Frontal cortex (tissue), 4 donors: Measurements from ENCODE around the gene P2RY2. TPM values are rescaled to one million over a fixed set of nuclear protein-coding genes. Genes with fewer than 3 reads are reported as not detected.
A peak's percentile ranks its signal among the peaks of the same experiment; 100 is the strongest.

ENCODE experiments used
- DNase-seq, 2 donors: peaks; one replicate each; pipeline ENCODE4 v3.0.0; 2012; ENCODE audit warnings: low spot score in 2 of 2
- FAIRE-seq: peaks from 2 replicates; lab custom pipeline; 2012; peaks lifted over from hg19 to GRCh38; lab: Jason Lieb, UNC
- total RNA-seq: library from RNA; depleted of rRNA; stranded (reverse); fragments of >200 nt; gene quantifications from one replicate; pipeline ENCODE4 v1.2.3, GENCODE V29; 2014
- donor health status: control.
- donor health status: control.
- donor health status: control.

Gene P2RY2
- total RNA-seq, 1 donor from 2014 or later: not detected

DNA sequence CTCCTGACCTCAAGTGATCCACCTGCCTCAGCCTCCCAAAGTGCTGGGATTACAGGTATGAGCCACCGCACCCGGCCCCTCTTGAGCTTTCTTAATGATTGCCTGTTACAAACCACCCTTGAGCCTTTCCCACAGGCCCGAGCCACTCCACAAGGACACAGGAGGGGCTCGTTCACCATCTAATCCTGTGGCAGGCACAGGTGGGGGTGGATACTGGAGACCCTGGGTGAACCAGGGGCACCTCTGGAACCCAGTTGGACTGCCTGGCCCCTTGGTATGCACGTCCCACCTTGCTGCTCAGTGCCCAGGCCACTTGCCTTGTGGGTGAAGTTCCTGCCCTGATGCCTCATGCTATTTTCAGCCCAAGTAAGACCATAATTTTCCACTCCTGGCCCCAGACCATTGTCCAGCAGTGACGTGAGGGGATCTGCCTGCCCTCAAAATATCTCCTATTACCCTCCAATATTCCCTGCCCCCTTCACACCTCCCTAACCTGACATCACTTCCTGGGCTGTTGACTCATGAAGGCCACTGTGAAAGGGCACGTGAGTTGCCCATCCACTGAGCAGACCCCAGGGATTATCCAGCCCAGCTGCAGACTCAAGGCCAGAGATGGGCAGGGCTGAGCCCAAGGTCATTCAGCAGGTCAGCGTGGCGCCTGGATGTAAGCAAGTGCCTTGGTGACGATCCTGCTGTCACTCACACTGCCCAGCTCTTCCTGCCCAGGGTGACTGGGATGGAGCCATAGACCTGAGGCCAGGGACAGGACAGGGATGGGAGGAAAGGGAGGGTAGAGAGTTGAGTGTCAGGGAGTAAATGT lies 19.6 kb downstream of the P2RY2 start:
- no peak for FAIRE-seq
- DNase-seq: no peak

DNA sequence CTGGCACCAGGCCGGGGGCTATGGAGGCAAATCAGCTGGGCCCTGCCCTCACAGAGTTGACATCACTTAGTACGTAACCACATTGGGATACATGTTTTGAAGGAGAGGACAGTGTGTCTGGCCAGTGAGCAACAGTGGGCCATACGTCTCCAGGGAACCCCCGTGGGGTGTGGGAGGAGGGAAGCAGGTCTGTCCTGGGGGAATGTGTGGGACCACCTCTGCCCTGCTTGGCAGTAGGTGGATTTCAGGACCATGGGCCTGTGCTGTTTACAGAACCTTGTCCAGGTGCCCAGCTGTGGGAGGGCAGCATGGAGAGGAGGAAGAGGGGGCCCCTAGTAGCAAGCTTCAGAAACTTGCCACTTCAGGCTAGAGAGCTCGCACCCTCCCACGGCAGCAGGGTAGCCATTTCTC lies 21.0 kb downstream of the P2RY2 start:
- FAIRE-seq (no peak), DNase-seq (no peak)

DNA sequence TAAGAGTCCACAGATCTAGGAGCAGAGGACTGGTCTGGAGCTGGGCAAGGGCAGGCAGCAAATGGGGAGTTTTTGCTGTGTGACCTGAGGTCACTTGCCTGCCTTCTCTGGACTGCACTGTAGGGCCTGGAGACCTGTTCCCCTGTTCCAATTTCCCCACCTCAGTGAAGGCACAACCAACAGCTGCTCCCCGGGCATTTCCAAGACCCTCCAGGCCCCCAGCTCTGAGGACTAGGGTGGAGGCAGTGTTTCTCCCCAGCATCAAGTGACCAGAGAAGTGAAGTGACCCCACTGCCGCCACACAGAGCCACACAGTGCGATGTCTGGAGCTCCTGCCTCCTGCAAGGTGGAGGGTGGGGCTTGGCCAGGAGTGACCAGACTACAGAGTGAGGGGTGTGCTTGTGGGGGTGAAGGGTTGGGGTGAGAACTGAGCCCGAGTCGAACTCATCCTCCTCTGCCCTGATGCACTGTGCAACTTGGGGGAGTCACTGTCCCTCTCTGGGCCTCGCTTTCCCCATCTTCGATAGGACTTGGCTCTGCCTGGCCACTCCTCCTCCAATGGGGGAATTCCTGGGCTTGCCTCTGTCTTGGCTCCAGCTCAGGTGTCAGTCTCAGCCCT lies 21.6 kb downstream of the P2RY2 start:
- DNase-seq (no peak), FAIRE-seq (no peak)

DNA sequence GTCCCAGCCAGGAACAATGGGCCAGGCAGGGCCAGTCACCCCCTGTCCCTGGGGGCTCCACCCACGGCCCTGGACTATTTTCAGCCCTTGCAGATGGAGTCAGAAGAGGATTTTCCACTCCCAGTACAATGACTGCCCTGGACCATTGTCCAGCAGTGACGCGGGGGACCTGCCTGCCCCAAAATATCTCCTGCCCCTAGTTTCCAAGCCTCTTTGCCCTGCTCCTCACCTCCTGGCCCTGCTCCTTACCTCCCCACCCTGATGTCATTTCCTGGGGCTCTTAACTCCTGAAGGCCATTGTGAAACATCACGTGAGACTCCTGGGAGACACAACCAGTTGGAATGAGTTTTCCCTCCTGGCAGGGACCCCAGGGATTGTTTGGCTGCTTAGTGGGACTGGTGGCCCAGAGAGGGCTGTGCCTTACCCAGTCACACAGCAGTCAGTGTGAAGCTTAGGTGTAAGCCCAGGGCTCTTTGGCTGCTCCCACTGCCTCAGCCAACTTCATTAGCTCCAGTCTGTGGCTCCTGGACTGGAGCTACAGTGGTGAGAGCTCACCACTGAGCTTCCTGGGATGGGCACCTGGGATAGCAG lies 22.2 kb downstream of the P2RY2 start:
- FAIRE-seq (no peak), DNase-seq (no peak)

DNA sequence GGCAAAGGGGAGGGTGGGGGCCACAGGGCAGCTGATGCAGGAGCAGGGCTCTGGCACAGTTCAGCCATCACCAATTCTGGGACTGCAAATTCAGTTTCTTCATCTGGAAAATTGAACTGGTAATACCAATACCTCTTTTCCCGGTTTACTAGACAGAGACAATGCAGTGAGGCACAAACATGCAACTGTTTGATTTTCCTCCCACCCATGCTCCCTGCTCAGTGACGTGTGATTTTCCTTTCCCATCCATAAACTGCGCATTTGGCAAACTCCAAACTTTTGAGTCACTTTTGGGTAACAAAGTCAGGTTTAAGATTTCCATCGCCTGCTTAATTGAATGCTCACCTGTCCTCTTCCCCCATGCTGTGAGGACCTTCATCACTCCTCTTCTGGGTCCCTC lies 23.2 kb downstream of the P2RY2 start:
- DNase-seq (no peak), FAIRE-seq (no peak)

DNA sequence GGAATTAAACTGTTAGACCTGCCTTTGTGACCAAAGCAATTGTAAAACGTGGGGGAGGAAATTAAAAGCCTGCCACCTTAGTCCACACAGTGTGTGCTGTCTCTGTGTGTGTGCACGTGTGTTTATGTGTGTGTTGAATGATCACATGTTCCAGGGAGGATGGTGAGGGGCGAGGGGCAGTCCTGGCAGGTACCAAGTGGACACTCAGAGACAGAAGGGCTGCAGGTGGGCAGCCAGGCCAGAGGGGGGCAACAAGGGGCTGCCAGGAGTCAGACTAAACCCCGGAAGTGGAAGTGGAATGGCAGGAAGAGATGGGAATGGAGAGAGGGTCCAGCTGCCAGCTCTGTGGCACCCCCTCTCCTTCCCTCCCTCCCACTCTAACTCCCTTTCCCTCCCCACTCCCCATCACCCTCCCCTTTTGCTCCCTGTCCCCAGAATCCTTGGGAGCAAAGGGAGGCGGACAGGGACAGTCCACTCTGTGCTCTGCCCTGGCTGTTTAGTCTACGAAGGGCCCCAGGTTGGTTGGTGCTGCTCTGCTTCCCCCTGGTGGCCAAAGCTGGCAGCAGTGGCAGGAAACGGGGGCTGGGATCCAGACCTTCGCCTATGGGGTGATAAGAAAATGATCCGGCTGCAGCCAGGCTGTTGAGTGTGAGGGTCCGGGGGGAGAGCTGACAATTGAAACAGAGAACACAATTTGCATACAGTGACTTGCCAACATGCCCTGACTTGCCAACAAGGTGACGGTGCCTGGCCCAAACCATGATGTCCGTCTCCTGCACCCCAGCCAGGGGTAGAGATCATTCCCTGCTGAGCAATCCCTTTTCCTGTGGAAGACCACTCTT lies 24.4 kb downstream of the P2RY2 start:
- DNase-seq (peak; percentile 60 to 62), FAIRE-seq (no peak)

DNA sequence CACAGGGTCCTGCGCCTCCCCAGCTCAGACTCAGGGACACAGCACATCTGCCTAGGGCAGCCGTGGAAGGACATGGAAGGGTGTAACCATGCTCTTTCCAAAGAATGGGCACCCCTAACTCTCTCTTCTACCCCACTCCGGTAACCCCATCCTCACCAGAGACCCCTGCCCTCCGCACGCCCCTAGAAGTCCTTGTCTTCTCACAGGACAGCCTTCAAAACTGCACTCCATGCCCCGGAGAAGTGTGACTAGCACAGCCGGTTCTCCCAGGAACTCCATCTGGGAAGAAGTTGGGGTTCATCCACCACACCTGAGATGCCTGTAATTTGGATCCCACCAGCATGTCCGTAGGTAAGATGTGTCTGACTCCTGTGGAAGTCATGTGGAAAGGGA lies 25.0 kb downstream of the P2RY2 start:
- no peak for FAIRE-seq

DNA sequence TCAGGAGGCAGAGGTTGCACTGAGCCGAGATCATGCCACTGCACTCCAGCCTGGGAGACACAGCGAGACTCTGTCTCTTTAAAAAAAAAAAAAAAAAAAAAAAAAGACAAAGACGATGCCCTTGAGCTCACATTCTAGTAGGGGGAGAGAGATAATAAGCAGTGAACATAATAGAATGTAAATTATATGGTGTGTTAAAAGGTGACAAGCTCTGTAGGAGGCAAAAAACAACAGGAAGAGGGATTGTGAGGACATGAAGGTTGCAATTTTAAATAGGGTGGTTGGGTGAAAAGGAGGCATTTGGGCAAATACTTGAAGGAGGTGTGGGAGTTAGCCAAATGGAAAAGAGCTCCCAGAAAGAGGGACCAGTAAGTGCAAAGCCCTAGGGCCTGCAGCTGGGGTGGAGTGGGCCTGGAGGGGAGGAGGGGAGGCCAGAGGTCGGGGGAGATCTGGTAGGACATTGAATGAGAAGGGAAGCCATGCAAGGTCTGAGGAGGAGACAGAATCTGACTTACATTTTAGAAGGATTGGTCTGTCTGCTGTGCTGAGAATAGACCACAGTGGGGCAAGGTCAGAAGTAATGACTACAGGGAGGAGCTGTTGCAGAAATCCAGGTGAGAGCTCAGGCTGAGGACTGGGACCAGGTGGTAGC lies 26.6 kb downstream of the P2RY2 start:
- no peak for DNase-seq
- FAIRE-seq: no peak

More for the DNA sequence above, 25.0 kb downstream of the P2RY2 start:
- no peak for DNase-seq

DNA sequence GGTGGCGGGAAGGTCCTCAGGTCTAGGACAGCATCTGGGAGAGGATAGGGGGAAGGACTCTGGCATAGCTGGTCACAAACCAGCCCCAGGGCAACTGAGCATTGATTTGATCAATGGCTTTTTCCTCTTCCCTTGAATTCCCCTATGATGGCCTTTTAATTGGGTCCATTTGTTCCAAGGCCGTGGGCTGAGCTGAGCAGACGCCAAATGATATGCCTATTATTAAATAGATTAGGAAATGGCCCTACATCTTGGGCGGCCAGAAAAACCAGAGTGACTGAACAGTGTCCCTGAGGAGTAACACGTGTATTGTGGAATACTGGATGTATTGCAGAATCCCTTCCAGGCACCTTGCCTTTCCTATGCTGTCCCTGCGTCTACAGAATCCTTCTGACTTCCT lies 27.4 kb downstream of the P2RY2 start:
- DNase-seq: no peak
- FAIRE-seq: no peak

DNA sequence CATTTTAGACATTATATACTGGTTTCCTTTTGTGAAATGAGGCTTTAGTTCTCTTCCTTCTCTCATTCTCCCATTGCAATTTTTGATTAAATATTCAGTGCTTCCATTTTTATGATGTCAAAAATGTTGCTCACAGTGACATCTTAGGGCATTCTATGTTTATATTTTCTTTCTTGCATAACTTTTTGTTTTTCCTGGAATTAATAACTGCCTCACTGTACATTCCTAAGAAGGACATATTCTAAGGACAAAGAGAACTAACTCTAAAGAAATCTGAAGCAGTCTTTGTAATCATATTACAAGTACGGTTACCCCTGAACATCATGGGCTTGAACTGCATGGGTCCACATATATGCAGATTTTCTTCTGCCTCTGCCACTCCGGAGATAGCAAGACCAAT lies 28.2 kb downstream of the P2RY2 start:
- FAIRE-seq (no peak), DNase-seq (no peak)

DNA sequence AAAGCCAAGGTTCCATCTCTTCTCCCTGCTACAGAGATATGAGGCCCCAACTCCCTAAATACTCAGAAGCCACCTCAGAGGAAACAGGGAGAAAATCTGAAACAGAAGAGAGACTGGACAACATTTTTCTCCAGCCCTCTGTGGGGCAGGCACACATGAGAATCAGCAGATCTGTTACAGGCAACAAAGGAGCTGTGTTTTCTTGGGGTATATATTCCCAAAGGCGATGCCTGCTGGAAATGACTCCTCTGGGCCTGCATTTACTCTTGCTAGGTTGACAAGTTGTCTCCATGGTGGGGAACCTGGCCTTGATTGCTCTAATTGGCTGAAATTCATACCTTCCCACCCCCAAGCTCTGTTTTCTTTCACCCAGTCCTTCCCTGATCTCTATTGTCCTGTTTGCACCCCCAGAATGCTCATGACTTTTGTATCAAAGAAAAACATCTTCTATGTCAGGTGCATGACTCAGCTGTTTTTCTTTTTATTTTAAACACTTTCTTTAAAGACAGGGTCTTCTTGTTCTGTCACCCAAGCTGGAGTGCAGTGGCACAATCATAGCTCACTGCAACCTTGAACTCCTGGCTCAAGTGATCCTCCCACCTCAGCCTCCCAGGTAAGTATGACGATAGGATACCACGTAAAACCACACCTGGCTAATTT lies 30.6 kb downstream of the P2RY2 start:
- DNase-seq (no peak), FAIRE-seq (no peak)

DNA sequence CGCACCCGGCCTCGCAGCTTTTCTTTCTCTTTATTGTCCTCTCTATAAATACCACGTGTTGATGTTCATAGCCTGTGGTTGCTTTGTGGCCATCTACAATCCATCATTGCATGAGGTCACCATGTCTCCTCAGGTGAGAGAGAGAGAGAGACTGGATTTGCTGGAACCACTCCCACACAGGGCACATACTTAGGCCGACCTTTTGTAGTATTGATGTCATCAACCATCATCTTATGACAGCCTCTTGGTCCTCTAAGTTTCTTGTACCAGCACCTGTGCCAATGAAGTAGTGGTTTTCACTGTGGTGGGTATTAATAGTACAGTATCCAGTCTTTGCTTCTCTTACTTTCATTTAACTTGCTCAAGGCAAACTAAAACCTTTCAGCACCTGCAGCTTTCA lies 31.2 kb downstream of the P2RY2 start:
- FAIRE-seq (no peak), DNase-seq (no peak)

DNA sequence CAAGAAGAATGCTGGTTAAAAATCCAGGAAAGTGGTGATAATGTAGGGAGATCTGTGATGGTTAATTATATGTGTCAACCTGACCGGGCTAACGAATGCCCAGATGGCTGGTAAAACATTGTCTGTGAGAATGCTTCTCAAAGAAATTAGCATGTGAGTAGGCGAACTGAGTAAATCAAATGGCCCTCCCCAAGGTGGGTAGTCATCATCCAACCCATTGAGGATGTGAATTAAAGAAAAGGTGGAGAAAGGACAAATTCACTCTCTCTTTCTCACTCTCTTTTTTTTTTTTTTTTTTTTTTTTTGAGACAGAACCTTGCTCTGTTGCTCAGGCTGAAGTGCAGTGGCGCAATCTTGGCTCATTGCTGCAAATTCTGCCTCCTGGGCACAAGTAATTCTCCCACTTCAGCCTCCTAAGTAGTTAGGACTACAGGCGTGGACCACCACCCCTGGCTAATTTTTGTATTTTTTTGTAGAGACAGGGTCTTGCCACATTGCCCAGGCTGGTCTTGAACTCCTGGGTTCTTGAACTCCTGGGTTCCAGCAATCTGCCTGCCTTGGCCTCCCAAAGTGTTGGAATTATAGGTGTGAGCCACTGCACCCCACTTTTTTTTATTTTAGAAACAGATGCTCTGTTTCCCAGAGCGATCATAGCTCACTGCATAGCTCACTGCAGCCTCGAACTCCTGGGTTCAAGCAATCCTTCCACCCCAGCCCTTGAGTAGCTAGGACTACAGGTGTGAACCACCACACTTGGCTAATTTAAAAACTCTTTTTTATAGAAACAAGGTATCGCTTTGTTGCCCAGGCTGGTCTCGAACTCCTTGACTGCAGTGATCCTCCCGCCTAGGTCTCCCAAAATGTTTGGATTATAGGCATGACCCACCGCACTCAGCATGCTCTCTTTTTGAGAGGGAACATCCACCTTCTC lies 32.0 kb downstream of the P2RY2 start:
- no peak for DNase-seq
- FAIRE-seq: no peak

DNA sequence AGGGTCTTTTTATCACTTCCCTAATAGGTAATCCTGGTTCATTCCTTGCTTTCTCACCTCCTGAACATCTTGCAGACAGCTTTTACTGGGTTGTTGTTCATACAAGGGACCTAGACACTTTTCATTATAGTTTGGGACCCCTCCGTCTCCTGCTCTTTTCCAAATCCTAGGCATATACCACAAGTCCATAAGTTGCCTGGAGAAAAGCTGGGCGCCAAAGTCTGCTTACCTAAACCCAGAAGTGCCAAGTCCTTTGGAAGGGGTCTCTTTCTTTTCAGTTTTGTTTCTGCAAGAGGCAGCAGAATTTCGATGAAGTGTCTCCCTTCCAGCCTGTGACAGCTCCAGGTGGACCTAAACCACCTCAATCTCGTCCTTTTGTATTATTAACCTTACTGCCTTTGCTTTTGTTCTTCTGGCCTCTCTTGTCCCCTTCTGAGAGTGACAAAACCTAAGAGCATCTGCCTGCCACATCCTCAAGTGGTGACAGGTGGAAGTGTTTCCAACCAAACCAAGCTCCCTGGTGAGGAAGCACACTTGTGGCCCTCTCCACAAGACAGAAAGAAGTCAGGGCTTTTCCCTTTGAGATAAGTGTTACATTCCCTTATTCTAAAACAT lies 34.6 kb downstream of the P2RY2 start:
- DNase-seq (no peak), FAIRE-seq (no peak)

DNA sequence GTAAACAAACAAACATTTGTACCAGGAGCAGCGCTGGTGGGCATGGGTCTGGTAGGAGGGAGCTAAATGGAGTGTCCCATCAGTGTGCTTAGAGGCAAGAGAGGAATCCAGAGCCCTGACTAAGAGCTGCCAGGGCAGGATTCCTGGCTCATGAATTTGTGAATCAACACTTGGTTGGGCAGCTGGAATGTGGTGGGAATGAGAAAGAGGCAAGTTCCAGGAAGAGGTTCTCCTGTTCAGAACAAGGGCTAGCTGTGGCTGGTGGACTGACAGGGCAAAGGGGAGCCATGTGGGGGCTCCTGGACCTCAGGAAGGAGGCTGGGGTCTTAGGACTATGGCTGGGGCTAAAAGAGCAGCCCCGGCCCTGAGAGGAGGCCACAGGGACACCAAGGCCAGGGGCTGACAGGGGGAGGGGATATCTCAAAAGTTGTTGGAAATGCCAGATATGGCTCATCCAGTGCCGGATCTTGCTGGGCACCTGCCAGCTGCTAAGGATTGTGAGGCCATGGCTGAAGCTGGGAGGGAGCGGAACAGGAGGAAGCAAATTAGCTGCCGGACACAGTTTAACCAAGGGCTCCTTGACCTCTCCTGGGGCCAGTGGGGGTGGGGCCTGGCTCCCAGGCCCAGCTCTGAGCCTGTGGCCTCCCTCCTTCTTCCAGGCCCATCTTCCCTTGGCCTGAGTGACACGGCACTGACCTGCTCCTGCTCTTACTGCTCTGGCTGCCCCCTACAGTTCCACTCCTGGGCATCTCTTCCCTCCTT lies 39.4 kb downstream of the P2RY2 start:
- DNase-seq (no peak), FAIRE-seq (no peak)

DNA sequence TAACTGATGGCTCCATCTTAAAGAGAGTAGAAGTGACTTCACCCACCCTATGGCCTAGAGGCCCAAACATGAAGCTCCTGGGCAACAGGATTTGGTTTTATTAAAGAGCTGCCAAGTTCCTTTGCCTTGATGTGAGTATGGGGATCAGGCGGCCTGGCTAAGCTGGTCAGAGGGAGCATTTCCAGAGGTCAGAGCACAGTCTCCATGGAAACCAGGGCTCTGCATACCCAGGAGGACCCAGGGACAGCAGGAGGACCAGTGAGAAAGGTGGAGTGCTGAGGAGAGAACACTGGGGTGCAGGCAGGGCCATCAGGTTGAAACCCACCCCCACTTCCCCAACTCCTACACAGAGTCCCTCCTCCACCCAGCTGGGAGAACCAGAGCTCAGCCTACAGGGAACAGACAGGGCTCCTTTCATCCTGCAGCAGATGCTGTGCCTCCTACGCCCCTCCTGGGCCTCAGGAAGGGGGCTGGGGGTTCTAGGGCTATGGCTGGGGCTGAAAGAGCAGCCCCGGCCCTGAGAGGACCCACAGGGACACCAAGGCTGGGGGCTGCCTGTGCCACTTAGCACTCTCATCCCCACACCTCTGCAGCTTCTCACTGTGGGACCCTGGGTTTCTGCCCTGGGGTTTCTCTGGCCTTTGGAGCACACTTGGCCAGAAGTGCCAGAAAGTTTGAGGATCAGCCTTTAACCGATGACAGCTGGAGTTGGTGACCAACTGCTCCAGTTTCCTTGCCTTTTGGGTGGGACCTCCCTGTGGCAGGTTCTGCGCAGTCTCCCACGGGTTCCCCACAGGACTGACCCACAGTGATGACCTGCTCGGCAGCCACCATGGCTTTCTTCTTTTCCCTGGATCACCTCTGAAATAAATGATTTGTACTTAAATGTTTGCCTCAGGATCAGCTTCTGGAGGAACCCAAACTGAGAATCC lies 40.3 kb downstream of the P2RY2 start:
- FAIRE-seq: no peak
- DNase-seq: no peak
